Measurements from ENCODE around the gene NAALADL2. TPM values are rescaled to one million over a fixed set of nuclear protein-coding genes. Genes with fewer than 3 reads are reported as not detected.

NAALADL2 gene
- total RNA-seq, 1 experiment from 2014 or later = 12.8 TPM

DNA sequence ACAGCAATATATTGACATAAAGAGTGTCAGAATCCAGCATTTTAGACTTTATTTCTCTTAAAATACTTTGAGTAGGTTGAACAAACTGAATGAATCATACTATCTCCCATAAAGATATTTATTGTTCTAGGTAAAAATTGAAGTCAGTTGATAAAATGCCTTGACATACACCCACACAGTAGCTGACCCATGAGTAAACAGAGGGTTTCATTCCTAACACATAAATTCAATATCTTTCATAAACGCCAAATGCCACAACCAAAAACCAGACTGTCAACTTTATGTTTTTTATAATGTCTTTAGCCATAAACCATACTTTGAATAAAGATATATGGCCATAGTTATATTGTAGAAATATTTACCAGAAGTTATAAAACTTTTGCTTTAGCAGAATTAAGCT, 742.4 kb downstream of the NAALADL2 start:
- no peaks in the 10 kb centered on the region for H3K27me3 ChIP-seq (ENCODE audit: insufficient read depth, low read depth)

DNA sequence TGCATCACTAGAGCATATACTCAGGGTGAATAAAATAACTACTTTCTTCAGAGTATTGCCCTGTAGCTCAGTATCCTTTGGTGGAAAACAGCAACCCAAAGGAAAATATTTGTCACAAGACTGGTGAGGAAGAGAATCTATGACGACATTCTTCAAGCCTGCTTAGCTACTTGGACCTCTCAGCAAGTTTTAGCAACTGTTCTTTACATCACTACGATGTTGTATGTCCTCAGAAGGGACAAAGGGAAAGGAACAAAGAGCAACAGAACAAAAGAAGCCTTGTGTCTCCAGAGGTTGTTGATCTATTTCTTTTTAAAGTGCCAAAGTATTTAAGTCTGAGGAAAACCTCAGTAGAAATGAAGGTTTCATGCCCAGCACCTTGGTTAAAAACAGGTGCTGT, 746.7 kb downstream of the NAALADL2 start:
- Histone ChIP-seq H4K20me1 (ENCODE audit: insufficient read depth) (no peaks in the 10 kb centered on the region), H3K4me1 (replicated peaks; ENCODE audit: insufficient read depth) (peaks cover 9% of the 10 kb centered on the region; the same call in 1 of the 2 replicates), H3K27me3 (ENCODE audit: insufficient read depth, low read depth) (no peaks in the 10 kb centered on the region), H3K79me2 (ENCODE audit: low read depth) (no peaks in the 10 kb centered on the region), H3K36me3 (ENCODE audit: low read depth) (no peaks in the 10 kb centered on the region), H3K9me2 (ENCODE audit: insufficient read depth) (no peaks in the 10 kb centered on the region), H3K4me2 (no peak overlapping the region), H3K27ac (no peak overlapping the region), H3K9me3 (ENCODE audit: insufficient read depth, low read depth) (no peaks in the 10 kb centered on the region), H3F3A (ENCODE audit: insufficient read depth, low read depth) (no peaks in the 10 kb centered on the region), H2AFZ (no peak overlapping the region), H3K4me3 (no peak overlapping the region)
- TF ChIP-seq, protein P1, sequence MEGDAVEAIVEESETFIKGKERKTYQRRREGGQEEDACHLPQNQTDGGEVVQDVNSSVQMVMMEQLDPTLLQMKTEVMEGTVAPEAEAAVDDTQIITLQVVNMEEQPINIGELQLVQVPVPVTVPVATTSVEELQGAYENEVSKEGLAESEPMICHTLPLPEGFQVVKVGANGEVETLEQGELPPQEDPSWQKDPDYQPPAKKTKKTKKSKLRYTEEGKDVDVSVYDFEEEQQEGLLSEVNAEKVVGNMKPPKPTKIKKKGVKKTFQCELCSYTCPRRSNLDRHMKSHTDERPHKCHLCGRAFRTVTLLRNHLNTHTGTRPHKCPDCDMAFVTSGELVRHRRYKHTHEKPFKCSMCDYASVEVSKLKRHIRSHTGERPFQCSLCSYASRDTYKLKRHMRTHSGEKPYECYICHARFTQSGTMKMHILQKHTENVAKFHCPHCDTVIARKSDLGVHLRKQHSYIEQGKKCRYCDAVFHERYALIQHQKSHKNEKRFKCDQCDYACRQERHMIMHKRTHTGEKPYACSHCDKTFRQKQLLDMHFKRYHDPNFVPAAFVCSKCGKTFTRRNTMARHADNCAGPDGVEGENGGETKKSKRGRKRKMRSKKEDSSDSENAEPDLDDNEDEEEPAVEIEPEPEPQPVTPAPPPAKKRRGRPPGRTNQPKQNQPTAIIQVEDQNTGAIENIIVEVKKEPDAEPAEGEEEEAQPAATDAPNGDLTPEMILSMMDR (conservative IDR thresholded peaks at IDR 0.05) = no peak
- TF ChIP-seq EZH2 (IDR thresholded peaks at IDR 0.05; ENCODE audit: low read depth) = no peak
- CTCF ChIA-PET = no interaction called here
- intact Hi-C loops (cut with micrococcal nuclease; ENCODE audit: unreplicated experiment) = no loop called here
- no peak for DNase-seq
- POLR2A ChIA-PET (ENCODE audit: unreplicated experiment) = no interaction called here
- no TSS peak for BruUV-seq (replicated peaks)

More for the DNA sequence above, 742.4 kb downstream of the NAALADL2 start:
- Histone ChIP-seq H3F3A (ENCODE audit: insufficient read depth, low read depth) (no peaks in the 10 kb centered on the region), H2AFZ (no peak overlapping the region), H3K79me2 (ENCODE audit: low read depth) (no peaks in the 10 kb centered on the region), H3K9me3 (ENCODE audit: insufficient read depth, low read depth) (no peaks in the 10 kb centered on the region), H3K36me3 (ENCODE audit: low read depth) (no peaks in the 10 kb centered on the region), H3K4me3 (no peak overlapping the region), H3K4me1 (replicated peaks; ENCODE audit: insufficient read depth) (peaks cover 1% of the 10 kb centered on the region; the same call in 1 of the 2 replicates), H3K27ac (no peak overlapping the region), H3K4me2 (no peak overlapping the region), H4K20me1 (ENCODE audit: insufficient read depth) (no peaks in the 10 kb centered on the region), H3K9me2 (ENCODE audit: insufficient read depth) (no peaks in the 10 kb centered on the region)
- intact Hi-C loops (cut with micrococcal nuclease; ENCODE audit: unreplicated experiment) = no loop called here
- no peak for TF ChIP-seq EZH2 (IDR thresholded peaks at IDR 0.05; ENCODE audit: low read depth)
- no peak for DNase-seq
- CTCF ChIA-PET = no interaction called here
- POLR2A ChIA-PET (ENCODE audit: unreplicated experiment) = no interaction called here
- no TSS peak for BruUV-seq (replicated peaks)

DNA sequence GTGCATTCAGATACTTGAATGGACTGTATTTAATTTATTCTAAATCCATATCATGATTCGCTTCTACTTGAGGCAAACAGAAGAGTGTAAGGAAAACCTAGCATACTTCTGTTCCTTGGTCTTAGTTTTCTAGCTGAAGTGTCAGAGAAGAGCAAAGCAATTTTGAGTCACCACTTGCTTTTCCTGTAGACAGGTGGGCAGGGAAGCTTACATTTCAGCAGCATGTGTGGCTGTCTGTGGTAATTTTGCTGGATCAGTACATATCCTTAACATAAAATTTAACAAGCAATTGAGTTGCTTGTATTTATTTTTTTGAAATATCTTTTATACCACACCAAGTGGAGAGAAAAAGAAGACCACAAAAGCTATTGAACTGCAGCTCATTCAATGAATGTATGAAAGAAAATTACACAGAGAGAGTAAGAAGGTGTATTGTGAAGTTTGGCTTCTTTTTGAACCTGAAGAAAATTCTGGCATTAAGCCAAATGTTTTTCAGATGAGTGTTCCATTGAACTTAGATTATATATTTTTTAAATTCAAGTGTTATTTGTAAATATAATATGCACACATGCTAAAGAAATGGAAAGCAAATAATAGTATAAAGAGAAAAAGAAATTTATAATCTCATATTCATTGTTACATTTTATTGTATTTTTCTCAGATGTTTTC, 747.6 kb downstream of the NAALADL2 start:
- DNase-seq = no peak

More for the DNA sequence above, 747.6 kb downstream of the NAALADL2 start:
- H4K20me1 ChIP-seq (ENCODE audit: insufficient read depth) = no peaks in the 10 kb centered on the region
- H3K9me2 ChIP-seq (ENCODE audit: insufficient read depth) = no peaks in the 10 kb centered on the region
- ChIA-PET POLR2A (ENCODE audit: unreplicated experiment) (no interaction called here), CTCF (interaction anchor here (0.6 kb wide), 1 partner anchor 82 kb away, joined by 3 read pairs; no protein-coding TSS in a partner anchor)
- no peaks in the 10 kb centered on the region for H3K9me3 ChIP-seq (ENCODE audit: insufficient read depth, low read depth)
- peaks cover 9% of the 10 kb centered on the region; the same call in 1 of the 2 replicates for H3K4me1 ChIP-seq (replicated peaks; ENCODE audit: insufficient read depth)
- no peak overlapping the region for H2AFZ ChIP-seq
- TF ChIP-seq, protein P1 (conservative IDR thresholded peaks at IDR 0.05) = no peak
- no peak for TF ChIP-seq EZH2 (IDR thresholded peaks at IDR 0.05; ENCODE audit: low read depth)
- H3F3A ChIP-seq (ENCODE audit: insufficient read depth, low read depth) = no peaks in the 10 kb centered on the region
- H3K27me3 ChIP-seq (ENCODE audit: insufficient read depth, low read depth) = no peaks in the 10 kb centered on the region
- H3K27ac ChIP-seq = no peak overlapping the region
- no TSS peak for BruUV-seq (replicated peaks)
- no peaks in the 10 kb centered on the region for H3K79me2 ChIP-seq (ENCODE audit: low read depth)
- no peaks in the 10 kb centered on the region for H3K36me3 ChIP-seq (ENCODE audit: low read depth)
- intact Hi-C loops (cut with micrococcal nuclease; ENCODE audit: unreplicated experiment) = no loop called here
- H3K4me3 ChIP-seq = no peak overlapping the region
- no peak overlapping the region for H3K4me2 ChIP-seq
